ENCODE measurements around the gene HIGD1B. TPM values are rescaled to one million over a fixed set of nuclear protein-coding genes. Genes with fewer than 3 reads are reported as not detected.

HIGD1B gene
- total and polyA plus RNA-seq, 2 experiments from 2014 or later = not detected

DNA sequence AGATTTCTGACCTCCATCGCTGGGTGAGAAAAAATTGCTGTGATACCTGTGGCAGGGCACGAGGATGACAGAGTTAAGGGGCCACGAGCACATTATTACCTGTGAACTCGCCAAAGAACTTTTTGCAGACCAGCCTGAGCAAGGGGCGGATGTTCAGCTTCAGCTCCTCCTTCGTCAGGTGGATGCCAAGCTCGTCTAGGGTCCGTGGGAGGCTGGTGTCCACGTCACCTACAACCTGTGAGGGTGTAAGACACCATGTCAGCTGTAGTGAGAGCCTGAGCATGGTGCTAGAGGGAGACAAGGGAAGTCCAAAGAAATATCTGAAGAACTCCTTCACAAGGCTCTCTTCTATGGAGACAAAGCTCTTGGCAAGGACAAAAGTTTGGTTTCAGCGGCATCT, 17.1 kb downstream of the HIGD1B start:
- in situ Hi-C loops (cut with MboI) = loop anchor here (5.0 kb wide), 1 partner anchor 93 kb away; no protein-coding TSS in a partner anchor
- H4K20me1 ChIP-seq (ENCODE audit: insufficient read depth) = no peaks in the 10 kb centered on the region
- H3K9me2 ChIP-seq (ENCODE audit: insufficient read depth) = no peaks in the 10 kb centered on the region
- peaks cover 25% of the 10 kb centered on the region; the same call in 1 of the 2 replicates for H3F3A ChIP-seq (ENCODE audit: insufficient read depth)
- H3K9ac ChIP-seq = no peak overlapping the region
- H3K4me1 ChIP-seq (ENCODE audit: insufficient read depth) = peaks cover 14% of the 10 kb centered on the region
- peaks cover 25% of the 10 kb centered on the region; the same call in 1 of the 2 replicates for H3K36me3 ChIP-seq (ENCODE audit: low read depth)
- no peaks in the 10 kb centered on the region for H3K27me3 ChIP-seq (replicated peaks; ENCODE audit: insufficient read depth)
- no peak overlapping the region for H3K4me2 ChIP-seq (ENCODE audit: unreplicated experiment)
- 70% methylated on average over 10 of the region's 10 CpGs for WGBS, 2 experiments (ENCODE audit: low coverage in 1 of 2, low lambda C conversion rate in 2 of 2, missing lambda C conversion rate in 2 of 2)
- H3K27ac ChIP-seq = no peak overlapping the region
- no peak overlapping the region for H2AFZ ChIP-seq
- TF ChIP-seq EZH2 (IDR thresholded peaks at IDR 0.05; ENCODE audit: insufficient read depth, poor library complexity, severe bottlenecking) (no peak), EZH2phosphoT487 (IDR thresholded peaks at IDR 0.05; ENCODE audit: insufficient read depth, low read depth) (no peak)
- no peaks in the 10 kb centered on the region for H3K79me2 ChIP-seq (ENCODE audit: insufficient read depth)
- H3K4me3 ChIP-seq = no peak overlapping the region
- DNase-seq = no peak
- H3K9me3 ChIP-seq (ENCODE audit: low read depth) = no peaks in the 10 kb centered on the region

DNA sequence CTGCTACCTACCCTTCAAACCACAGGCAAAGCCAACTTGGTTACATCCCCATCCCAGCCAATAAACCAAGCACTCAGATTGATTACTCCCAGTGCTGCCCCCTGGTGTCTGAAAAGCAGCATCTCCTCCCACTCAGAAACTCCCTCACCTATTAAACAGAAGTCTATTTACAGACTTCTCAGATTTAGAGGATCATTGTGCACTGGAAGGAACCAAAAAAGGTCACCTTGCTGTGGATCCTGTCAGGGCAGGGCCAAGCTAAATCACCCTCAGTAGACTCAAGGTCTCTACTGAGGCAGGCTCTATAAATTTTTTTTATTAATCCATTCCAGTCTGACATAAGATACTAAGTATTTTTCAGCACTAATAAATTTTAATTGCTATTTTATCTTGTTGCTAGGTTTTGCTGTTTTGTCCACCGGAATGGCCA, 17.6 kb downstream of the HIGD1B start:
- H3K27ac ChIP-seq = peak overlapping the region; percentile 59; the same call in 1 of the 2 replicates
- H3K36me3 ChIP-seq (ENCODE audit: low read depth) = peaks cover 25% of the 10 kb centered on the region; the same call in 1 of the 2 replicates
- peak overlapping the region; percentile 48; the same call in 1 of the 2 replicates for H3K9ac ChIP-seq
- H3K79me2 ChIP-seq (ENCODE audit: insufficient read depth) = no peaks in the 10 kb centered on the region
- H4K20me1 ChIP-seq (ENCODE audit: insufficient read depth) = no peaks in the 10 kb centered on the region
- no peak for TF ChIP-seq EZH2 (IDR thresholded peaks at IDR 0.05; ENCODE audit: insufficient read depth, poor library complexity, severe bottlenecking)
- no peak for TF ChIP-seq EZH2phosphoT487 (IDR thresholded peaks at IDR 0.05; ENCODE audit: insufficient read depth, low read depth)
- in situ Hi-C loops (cut with MboI) = no loop called here
- no peak overlapping the region for H3K4me2 ChIP-seq (ENCODE audit: unreplicated experiment)
- 38 to 47% methylated on average over 1 of the region's 1 CpG for WGBS, 2 experiments (ENCODE audit: low coverage in 1 of 2, low lambda C conversion rate in 2 of 2, missing lambda C conversion rate in 2 of 2)
- peaks cover 14% of the 10 kb centered on the region for H3K4me1 ChIP-seq (ENCODE audit: insufficient read depth)
- peaks cover 25% of the 10 kb centered on the region; the same call in 1 of the 2 replicates for H3F3A ChIP-seq (ENCODE audit: insufficient read depth)
- DNase-seq = peak; percentile 81
- no peaks in the 10 kb centered on the region for H3K9me3 ChIP-seq (ENCODE audit: low read depth)
- no peaks in the 10 kb centered on the region for H3K27me3 ChIP-seq (replicated peaks; ENCODE audit: insufficient read depth)
- H2AFZ ChIP-seq = no peak overlapping the region
- no peak overlapping the region for H3K4me3 ChIP-seq
- H3K9me2 ChIP-seq (ENCODE audit: insufficient read depth) = no peaks in the 10 kb centered on the region

DNA sequence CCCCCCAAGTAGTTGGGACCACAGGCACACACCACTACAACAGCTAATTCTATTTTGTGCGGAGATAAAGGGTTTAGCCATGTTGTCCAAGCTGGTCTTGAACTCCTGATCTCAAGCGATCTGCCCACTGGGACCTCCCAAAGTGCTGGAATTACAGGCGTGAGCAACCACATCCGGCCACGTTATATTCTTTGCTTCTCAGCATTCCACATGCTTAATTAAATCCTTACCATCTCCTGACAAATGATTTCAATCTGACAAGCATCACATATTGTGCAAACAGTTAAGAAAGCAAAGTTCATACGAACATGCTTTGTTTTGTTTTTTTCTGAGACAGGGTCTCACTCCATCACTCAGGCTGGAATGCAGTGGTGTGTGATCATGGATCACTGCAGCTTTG, 18.2 kb downstream of the HIGD1B start:
- H4K20me1 ChIP-seq (ENCODE audit: insufficient read depth) = no peaks in the 10 kb centered on the region
- DNase-seq = peak; percentile 54
- peak overlapping the region; percentile 48 for H3K9ac ChIP-seq
- in situ Hi-C loops (cut with MboI) = no loop called here
- H3K9me3 ChIP-seq (ENCODE audit: low read depth) = no peaks in the 10 kb centered on the region
- H3K4me2 ChIP-seq (ENCODE audit: unreplicated experiment) = no peak overlapping the region
- 19 to 22% methylated on average over 6 of the region's 6 CpGs for WGBS, 2 experiments (ENCODE audit: low coverage in 1 of 2, low lambda C conversion rate in 2 of 2, missing lambda C conversion rate in 2 of 2)
- H3K36me3 ChIP-seq (ENCODE audit: low read depth) = peaks cover 25% of the 10 kb centered on the region; the same call in 1 of the 2 replicates
- TF ChIP-seq EZH2phosphoT487 (IDR thresholded peaks at IDR 0.05; ENCODE audit: insufficient read depth, low read depth) (no peak), EZH2 (IDR thresholded peaks at IDR 0.05; ENCODE audit: insufficient read depth, poor library complexity, severe bottlenecking) (no peak)
- H3K9me2 ChIP-seq (ENCODE audit: insufficient read depth) = no peaks in the 10 kb centered on the region
- no peaks in the 10 kb centered on the region for H3K79me2 ChIP-seq (ENCODE audit: insufficient read depth)
- no peak overlapping the region for H2AFZ ChIP-seq
- H3F3A ChIP-seq (ENCODE audit: insufficient read depth) = peaks cover 25% of the 10 kb centered on the region; the same call in 1 of the 2 replicates
- no peaks in the 10 kb centered on the region for H3K27me3 ChIP-seq (replicated peaks; ENCODE audit: insufficient read depth)
- H3K4me1 ChIP-seq (ENCODE audit: insufficient read depth) = peaks cover 14% of the 10 kb centered on the region
- H3K27ac ChIP-seq = peak overlapping the region; percentile 59
- H3K4me3 ChIP-seq = no peak overlapping the region

DNA sequence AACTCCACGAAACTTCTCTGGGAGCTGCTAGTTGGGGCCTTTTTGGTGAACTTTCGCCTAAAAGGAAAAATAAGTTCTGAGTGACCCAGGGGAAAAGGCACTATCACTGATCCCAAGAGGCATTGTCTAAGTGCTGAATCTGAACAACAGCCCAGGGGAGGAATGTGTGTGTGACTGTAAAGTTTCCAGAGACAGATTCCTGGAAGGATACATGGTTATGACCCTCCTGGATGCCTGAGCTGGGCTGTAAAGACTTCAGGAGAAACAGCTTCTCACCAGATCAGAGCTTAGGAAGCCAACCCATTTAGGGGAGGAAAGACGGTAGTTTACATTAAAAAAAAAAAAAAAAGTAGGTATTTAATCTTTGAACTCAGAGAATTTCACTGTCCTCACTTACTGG, 20.2 kb downstream of the HIGD1B start:
- H3K79me2 ChIP-seq (ENCODE audit: insufficient read depth) = no peaks in the 10 kb centered on the region
- H3K4me2 ChIP-seq (ENCODE audit: unreplicated experiment) = no peak overlapping the region
- H3K4me3 ChIP-seq = no peak overlapping the region
- peaks cover 25% of the 10 kb centered on the region; the same call in 1 of the 2 replicates for H3F3A ChIP-seq (ENCODE audit: insufficient read depth)
- no peak overlapping the region for H3K27ac ChIP-seq
- no peaks in the 10 kb centered on the region for H4K20me1 ChIP-seq (ENCODE audit: insufficient read depth)
- no peaks in the 10 kb centered on the region for H3K27me3 ChIP-seq (replicated peaks; ENCODE audit: insufficient read depth)
- peaks cover 23% of the 10 kb centered on the region; the same call in 1 of the 2 replicates for H3K36me3 ChIP-seq (ENCODE audit: low read depth)
- no peak for DNase-seq
- H3K9ac ChIP-seq = no peak overlapping the region
- H3K9me3 ChIP-seq (ENCODE audit: low read depth) = no peaks in the 10 kb centered on the region
- H3K9me2 ChIP-seq (ENCODE audit: insufficient read depth) = no peaks in the 10 kb centered on the region
- no peak overlapping the region for H2AFZ ChIP-seq
- WGBS, 2 experiments (ENCODE audit: low coverage in 1 of 2, low lambda C conversion rate in 2 of 2, missing lambda C conversion rate in 2 of 2) = 98 to 100% methylated on average over 3 of the region's 3 CpGs
- TF ChIP-seq EZH2phosphoT487 (IDR thresholded peaks at IDR 0.05; ENCODE audit: insufficient read depth, low read depth) (no peak), EZH2 (IDR thresholded peaks at IDR 0.05; ENCODE audit: insufficient read depth, poor library complexity, severe bottlenecking) (no peak)
- peaks cover 14% of the 10 kb centered on the region for H3K4me1 ChIP-seq (ENCODE audit: insufficient read depth)
- in situ Hi-C loops (cut with MboI) = no loop called here

Data from GM23248 (cell line).